Measurements from ENCODE around the gene PHLDA3.

The PHLDA3 gene

DNA sequence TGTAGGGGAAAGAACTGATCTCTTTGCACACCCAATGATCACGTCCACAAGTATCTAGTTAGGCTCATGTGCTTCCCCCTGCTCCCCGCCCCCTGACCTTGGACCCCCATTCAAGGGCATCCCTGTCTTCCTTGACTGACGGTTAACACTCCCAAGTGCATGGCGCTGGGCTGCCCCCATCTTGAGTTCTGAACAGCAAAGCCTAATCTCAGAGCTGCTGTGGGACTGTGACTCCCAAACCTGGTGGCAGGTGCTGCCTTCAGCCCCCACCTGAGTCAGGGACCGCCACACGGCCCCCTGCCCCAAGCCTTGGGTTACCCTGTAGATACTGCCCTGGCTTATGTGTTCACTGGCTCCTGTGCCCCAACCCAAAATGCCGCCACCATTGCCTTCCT, 48.4 kb downstream of the PHLDA3 start:
- Mint-ChIP-seq H3K27me3 (peaks cover 24 to 58% of the 10 kb centered on the region in 2 donors), H3K9me3 (no peaks in the 10 kb centered on the region), H3K4me1 (ENCODE audit: low read depth in 2 of 2) (no peaks in the 10 kb centered on the region), H3K27ac (no peak overlapping the region), H3K36me3 (ENCODE audit: insufficient read depth) (no peaks in the 10 kb centered on the region), H3K4me3 (no peak overlapping the region)
- DNase-seq (no peak), ATAC-seq (replicated peaks) (no peak)

DNA sequence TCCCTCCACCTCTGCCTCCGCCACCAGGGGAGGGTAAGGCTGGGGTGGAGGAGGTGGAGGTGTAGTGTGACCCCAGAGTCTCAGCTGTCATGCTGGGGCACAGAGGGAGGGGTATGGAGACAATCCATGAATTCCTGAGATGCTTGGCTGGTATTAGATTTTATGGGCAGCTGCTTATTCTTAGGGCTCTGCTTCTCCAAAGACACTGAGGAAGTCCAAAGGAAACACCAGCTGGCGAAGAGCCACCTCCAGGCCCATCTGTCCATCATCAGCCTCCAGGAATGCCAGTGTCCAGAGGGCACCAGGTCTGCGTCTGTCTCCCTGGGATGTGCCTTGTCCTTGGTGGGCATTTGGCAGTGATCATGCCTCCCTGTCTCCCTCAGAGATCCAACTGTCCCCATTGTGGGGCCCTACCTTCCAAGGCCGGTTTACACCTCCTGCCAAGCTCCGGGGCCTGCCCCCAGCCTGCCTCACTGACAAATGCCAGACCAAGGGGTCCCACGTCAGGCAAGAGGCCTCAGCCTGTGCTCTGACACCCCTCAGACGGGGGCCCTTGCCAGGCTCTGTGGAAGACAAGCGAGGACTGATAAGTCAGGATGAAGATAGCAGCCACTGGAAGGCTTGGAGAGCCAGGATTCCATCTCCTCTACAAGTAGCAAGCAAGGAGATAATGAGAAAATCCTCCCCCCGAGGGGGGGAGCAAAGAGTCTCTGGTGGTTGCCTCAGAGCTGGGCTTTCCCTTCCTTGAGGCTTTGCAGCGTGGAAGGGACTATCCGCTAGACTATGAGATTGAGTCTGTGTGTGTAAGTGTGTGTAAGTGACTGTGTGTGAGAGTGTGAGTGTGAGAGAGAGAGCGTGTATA, 49.0 kb downstream of the PHLDA3 start:
- no peak overlapping the region for H3K4me3 Mint-ChIP-seq
- no peaks in the 10 kb centered on the region for H3K9me3 Mint-ChIP-seq
- DNase-seq (no peak), ATAC-seq (replicated peaks) (no peak)
- no peak overlapping the region for H3K27ac Mint-ChIP-seq
- H3K27me3 Mint-ChIP-seq, result peaks cover 30 to 65% of the 10 kb centered on the region in 2 donors
- no peaks in the 10 kb centered on the region for H3K4me1 Mint-ChIP-seq (ENCODE audit: low read depth in 2 of 2)
- no peaks in the 10 kb centered on the region for H3K36me3 Mint-ChIP-seq (ENCODE audit: insufficient read depth)

DNA sequence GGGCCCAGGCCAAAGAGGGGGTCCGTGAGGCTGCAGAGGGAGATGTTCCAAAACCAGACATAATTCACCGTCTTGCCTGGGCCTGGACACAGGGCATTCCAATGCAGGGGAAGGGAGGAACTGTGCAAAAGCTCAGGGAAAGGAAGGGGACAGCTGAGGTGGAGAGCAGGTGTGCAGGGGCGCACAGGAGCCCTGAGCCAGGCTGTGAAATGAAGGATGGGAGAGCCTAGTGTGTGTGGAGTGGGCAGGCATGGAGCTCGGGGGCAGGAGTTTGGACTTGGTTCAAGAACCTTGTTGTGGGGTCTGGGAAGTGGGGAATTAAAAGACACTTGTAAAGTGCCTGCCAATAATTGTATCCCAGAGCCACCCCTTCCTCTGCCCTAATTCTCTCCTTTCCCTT, 49.7 kb downstream of the PHLDA3 start:
- no peaks in the 10 kb centered on the region for H3K36me3 Mint-ChIP-seq (ENCODE audit: insufficient read depth)

DNA sequence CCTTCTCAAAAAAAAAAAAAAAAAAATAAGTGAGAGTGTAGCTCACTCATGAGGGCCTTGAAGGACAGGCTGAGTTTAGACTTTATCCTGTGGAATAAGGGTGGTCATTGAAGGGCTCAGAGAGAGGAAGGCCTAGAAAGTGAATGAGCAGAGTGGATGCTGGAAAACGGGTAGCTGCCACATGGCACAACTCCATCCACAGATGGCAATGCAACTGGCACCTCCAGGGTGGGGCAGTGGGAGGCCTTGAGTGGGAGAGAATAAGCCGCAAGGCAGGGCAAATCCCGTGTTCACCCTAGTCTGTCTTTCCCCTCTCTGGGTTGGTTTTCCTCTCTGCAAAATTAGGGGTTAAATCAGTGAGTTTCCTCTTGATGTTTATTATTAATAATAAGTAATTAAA, 50.5 kb downstream of the PHLDA3 start:
- Mint-ChIP-seq H3K36me3 (ENCODE audit: insufficient read depth) (no peaks in the 10 kb centered on the region), H3K4me1 (ENCODE audit: low read depth in 2 of 2) (no peaks in the 10 kb centered on the region), H3K4me3 (no peak overlapping the region), H3K9me3 (no peaks in the 10 kb centered on the region), H3K27me3 (peaks cover 35 to 74% of the 10 kb centered on the region in 2 donors), H3K27ac (no peak overlapping the region)
- no peak for DNase-seq
- ATAC-seq (replicated peaks), result no peak

More for the DNA sequence above, 49.7 kb downstream of the PHLDA3 start:
- DNase-seq (no peak), ATAC-seq (replicated peaks) (no peak)
- peaks cover 35 to 72% of the 10 kb centered on the region in 2 donors for H3K27me3 Mint-ChIP-seq
- H3K9me3 Mint-ChIP-seq, result no peaks in the 10 kb centered on the region
- no peak overlapping the region for H3K27ac Mint-ChIP-seq
- H3K4me3 Mint-ChIP-seq, result no peak overlapping the region
- H3K4me1 Mint-ChIP-seq (ENCODE audit: low read depth in 2 of 2), result no peaks in the 10 kb centered on the region
